HG03558 (cell line): ENCODE data around the gene IFIT5.
"Not testable (repeated sequence)": the region's sequence is repeated elsewhere in the genome, so short reads cannot be mapped to it uniquely, and the experiment has no call there.

Experiments used
- ATAC-seq: cut with Tn5 transposase; IDR thresholded peaks from one replicate; pipeline ENCODE4 v1.9.1; 2021; ENCODE audit warnings: moderate number of reproducible peaks; ENCODE audit not compliant: unreplicated experiment; ENCODE audit errors: extremely low read depth

Gene IFIT5

GRCh38 chr10:89414146-89414878 is at the start of gene IFIT5:
Gene IFIT5, plus strand, starts transcription at chr10:89414568. Its CDS starts 231 bp downstream, at chr10:89414799.
- ATAC-seq: peak; percentile 55

GRCh38 chr10:89367529-89367928 is 46.8 kb upstream of the IFIT5 start:
- ATAC-seq: no peak

DNA sequence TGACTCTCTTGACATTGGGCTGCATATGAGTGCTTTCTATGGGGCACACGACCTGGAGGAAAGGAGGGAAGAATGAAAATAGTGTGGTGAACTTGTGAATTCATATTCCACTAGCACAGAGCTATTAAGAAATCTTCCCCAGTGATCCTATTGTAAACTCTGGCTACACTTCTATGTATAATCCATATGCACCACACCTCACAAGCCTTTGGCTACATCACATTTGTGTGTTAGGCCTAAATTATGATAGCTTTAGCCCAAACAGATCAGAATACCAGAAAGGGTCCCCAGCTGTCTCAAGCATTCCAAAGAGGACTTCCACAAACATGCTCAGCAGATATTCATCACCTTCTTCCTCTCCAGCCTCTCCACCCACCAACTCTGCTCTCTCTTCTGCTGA is 46.2 kb upstream of the IFIT5 start:
- ATAC-seq: no peak

DNA sequence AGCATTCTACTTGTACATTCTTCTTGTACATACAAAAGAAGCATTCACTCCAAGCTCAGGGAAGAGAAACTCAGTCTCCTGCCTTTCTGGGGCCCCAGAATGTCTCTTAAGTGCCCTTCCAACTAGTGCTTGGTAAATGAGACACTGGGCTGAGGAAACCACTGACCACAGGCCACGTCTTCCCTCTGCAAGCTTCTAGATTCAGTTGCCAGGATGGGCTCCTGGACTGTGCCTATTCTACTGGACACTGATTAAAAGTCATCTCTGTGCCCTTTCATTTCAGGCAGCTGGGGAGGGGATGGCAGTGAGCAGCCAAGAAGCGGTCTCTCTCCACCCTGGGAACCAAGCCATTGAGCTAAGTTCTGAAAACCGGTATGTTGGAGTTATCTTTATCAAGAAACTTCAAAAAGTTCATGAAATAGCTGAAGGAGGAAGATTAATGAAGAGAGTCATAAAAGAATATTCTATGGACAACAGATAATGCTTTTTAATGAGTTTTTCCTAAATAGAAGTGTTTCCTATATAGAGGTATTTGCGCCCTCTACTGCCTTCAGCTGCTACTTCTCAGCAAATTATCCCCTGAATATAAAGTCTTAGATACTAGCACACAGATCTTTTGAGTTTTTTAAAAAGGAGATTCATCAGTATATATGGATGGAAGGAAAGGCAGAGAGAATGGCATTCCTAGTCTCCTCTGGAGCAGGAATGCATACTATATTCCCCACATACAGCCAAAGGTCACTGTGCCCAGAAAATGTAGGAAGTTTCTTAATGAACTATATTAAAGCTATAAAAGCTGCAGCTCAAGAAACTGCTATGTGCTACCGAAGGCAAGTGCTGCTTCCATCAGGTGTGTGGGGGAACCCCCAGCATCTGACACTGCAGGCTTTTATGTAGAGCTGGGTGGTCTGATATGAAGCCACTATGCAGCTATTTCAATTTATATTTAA is 44.9 kb upstream of the IFIT5 start:
- no peak for ATAC-seq

GRCh38 chr10:89371079-89371478 is 43.3 kb upstream of the IFIT5 start:
- ATAC-seq: no peak

- ATAC-seq: no peak
Observed at GRCh38 chr10:89371987-89372386, 42.4 kb upstream of the IFIT5 start.

DNA sequence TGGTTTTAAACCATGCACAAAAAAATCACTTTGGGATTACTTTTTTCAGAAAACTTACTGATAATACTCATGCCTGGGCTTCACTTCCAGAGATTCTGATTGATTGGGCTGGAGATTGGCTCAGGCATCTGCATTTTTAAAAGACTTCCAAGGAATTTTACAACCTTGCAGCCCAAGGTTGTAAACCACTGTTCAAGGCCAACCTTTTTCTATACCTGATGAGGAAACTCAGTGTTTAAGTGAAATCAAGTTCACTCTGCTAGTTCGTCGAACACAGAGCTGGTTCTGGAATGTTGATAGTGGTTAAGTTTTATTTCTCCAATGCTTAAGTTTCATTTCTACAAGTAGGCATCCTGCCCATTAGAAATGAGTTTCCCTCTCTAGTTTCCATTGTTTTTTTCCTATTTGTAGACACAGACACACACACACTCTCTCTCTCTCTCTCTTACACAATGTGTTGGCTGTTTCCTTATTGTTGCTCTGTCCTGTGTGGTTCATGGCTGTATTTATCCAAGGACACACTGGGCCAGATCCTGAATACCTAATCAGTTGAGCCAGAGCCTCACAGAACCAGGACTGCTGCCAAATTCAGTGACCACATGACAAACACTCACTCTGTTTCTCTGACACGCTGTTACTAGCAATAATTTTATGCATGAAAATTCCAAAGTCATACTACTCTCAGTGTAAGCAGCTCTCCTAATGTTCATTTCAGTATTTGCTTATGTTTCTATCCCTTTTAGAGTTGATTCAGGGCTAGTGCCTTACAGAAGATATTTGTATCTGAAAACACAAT is 40.3 kb upstream of the IFIT5 start:
- no peak for ATAC-seq

DNA sequence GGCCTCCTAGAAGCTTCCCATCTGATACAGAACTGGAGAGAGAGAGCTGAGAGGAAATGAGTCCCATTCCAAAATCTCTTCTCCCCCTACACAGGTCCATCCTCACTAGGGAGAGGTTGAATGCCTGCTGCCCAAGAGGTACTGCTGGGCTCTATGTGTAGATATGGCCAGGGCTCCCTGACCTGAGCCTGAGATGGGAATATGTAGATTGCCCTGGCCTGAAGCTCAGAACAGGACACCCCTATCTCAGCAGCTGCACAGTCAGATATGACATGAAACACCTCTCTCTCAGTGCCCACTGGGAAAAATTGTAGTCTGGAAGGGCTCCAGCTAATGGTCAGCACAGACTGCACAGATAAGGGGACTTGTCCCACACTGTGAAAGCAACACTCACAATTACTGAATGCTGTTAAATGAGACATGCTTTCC is 39.6 kb upstream of the IFIT5 start:
- ATAC-seq: no peak

DNA sequence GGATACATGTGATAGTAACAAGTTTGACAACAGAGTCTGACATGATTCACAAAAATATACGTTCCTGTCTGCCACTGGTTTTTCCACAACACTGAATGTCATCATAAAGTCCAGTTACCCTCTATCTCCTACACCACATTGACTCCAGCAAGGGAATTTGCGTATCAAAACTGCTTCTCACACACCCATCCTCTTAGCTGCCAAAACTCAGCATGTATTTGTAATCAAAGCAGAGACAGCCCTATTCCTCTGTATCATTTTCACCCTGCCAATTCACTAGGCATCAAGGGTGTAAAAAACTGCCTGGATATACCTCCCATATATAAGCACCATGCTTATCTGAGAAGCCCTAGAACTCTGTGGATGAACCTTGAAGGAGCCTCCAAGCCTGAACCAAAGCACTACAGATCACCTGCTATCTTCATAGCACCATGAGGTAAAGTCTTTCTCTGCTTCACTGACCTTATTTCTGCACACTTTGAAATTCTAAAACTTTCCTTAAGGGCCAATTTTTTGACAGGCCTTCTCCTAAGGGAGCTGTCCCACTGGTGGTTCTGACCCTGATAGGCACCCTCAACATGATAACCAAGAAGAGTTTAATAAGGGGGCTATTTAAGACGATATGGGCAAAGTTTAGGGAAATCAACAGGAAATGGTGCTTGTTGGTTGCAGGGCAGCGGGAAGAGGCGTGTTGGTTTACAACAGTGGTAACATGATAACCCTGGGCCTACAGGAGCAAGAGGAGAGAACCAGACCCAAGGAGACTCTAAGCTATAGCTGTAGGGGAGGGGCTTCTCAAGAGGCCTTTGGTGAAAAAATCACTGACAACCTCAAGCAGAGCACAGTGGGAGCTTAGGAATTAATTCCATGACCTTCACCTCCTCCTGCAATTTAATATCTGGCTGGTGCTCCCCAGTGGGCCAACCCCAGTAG is 36.4 kb upstream of the IFIT5 start, which contains the start of gene IFIT1B:
IFIT1B (plus strand) TSS at position 352 of the 933 bp plus-strand sequence; CDS start at position 432, 80 bp downstream.
- ATAC-seq: no peak

GRCh38 chr10:89379103-89379502 is 35.3 kb upstream of the IFIT5 start:
- no peak for ATAC-seq

DNA sequence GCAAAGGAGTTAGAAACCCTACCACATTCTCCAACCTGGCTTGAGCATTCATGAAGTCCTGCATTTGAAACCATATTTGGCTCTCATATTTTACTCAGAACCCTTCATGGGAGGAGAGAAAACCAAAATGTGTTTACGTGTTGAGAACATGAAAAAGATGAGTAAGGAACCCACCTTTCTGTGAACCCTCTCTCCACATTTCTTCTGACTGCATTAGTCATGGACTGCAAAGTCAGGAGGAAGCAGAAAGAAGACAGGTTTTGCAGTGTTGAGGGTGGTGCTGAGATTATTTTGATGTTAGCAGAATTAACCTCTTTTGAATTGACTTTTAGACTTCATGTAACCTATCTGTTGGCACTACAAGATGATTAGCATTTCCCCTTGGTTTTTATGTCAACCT is 31.6 kb upstream of the IFIT5 start:
- no peak for ATAC-seq

DNA sequence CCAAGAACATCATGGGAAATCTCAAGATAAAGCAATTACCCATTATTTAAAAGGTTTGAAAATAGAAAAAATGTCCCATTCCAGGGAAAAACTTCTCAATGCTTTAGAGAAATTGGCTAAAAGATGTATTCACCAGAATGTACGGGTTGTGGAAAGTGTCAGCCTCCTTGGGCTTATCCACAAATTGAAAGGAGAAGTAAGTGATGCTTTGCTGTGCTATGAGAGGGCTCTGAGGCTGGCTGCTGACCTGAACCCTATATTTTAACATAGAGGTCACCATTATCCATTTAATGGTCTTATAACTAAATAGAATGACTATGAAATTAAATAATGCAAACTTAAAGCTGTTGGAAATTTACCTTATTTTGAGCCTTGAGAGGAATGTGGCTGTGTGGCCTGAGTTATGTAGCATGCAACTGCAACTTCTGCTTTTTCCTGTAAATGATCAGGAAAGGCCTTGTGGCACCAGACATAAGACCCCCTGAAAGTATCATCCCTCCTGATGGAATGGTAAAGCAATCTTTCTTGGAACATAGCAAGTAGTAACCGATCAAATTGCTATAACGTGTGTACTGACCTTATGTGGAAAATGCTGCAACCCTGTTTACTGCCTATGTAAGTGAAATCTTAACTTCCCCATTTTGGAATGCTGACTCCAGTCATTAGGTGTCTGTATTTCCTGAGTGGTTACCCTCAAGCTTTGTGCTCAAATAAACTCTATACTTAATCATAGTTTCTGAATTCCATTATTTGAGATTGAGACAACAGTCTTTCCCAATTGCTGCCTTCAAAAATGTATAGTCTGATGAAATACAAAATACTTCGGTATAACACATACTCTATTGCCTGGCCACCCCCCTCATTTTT is 29.7 kb upstream of the IFIT5 start:
- ATAC-seq: no peak

DNA sequence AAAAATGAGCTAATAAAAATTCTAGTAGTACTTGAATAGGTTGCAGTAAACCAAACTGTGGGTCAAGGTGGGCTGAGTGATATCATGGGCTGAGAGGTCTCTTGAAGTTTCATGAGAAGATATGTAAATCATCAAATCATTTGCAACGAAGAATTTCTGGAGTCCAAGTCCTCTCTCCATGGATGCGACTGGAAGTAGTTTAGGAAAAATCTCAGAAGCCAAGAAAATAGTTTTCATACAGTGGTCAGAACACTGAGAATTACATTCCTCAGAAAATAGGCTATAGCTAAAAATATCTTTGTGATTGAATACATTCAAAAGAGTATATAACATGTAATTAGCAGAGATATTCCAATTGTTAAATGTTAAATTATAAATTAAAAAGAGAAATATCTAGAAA is 25.6 kb upstream of the IFIT5 start:
- no peak for ATAC-seq

DNA sequence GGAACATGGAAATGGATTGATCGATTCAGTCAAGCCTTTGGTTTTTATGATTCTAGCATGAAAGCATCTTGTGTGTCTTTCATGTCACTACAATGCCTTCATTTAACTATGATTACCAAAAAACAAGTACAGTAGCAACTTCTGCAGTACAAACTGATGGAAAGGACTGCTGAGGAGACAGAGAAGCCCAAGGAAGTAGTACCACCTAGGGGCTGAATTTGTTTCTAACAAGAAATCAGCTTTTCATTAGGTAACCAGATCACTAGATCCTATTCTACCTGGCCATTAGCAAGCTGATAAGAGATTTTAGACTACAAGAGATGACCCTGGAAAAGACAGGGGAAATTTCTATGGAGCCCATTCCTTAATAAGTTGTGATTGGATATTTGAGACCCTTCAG is 25.1 kb upstream of the IFIT5 start:
- no peak for ATAC-seq

DNA sequence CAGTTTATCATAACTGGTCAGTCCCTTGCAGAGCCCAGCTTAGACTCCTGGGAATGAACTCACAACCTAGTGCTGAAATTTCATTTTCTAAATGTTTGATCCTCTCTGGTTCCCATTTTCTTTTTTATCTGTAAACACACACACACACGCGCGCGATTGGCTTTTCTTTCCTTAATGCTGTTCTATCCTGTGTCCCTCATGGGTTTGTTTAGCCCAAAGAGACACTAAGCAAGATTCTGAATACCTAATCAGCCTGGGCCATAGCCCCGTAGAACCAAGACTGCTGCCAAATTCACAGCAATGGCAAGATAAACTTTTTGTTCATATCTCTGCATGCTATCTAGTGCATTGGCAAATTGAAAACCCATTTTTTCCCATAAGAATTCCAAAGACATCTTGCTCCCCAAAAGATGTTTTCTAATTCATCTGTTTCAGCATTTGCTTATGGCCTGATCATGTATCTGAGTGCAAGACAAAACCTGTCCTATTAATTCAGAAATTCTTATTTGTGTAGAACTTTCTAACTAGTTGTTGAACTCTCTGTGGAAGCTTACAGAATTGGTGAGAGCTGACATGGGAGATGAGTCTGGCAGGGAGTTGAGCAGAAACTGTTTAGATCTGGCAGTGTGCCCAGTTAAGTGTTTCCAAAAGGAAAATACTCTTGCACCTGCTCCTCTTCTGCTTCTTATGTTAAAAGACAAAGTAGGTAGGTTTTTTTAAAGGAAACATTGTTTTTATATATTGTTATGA is 23.7 kb upstream of the IFIT5 start:
- ATAC-seq: no peak

DNA sequence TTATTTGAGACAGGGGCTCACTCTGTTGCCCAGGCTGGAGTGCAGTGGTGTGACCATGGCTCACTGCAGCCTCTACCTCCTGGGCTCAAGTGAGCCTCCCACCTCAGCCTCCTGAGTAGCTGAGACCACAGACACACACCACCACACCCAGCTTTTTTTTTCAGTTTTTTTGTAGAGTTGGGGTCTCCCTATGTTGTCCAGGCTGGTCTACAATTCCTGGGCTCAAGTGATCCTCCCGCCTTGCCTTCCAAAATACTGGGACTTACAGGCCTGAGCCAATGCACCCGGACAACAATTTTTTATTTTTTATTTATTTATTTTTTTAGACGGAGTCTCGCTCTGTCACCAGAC is 23.2 kb upstream of the IFIT5 start:
- not testable (repeated sequence) for ATAC-seq

DNA sequence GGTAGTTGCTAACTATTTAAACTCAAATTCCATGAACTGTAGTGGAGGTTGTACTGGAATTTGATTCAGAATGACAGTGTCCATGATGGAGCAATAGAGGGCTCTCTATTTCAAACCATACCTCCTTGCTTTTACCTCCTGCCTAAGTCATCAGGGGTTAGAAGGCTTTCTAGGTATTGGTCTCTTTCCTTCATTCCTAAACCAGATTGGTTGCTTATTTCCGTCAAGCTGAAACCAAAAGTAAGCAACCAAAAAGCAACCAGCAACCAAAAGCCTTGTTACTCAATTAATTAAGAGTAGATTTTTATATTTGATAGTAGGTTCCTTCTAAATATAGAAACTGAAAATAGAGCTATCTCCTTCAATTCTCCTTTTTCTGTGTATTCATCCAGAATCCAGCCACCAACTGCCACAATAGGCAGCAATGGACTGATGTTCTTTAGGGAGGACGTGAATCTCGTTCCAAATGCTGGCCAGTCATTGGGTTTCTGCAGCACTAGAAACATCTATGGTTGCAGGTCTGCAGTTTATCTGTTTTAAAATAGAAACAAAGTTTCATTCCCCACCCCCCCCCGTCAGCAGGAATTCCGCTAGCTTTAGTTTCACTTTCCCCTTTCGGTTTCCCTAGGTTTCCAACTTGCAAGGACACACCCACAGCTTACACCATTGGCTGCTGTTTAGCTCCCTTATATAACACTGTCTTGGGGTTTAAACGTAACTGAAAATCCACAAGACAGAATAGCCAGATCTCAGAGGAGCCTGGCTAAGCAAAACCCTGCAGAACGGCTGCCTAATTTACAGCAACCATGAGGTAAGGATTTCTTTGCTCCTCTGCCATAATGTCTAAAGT is 22.2 kb upstream of the IFIT5 start, which contains the start of gene IFIT1:
IFIT1 (plus strand) TSS at position 717 of the 850 bp plus-strand sequence; CDS start at position 807, 90 bp downstream.
- ATAC-seq: peak; percentile 59
